Non-pigmented ciliary epithelial cell (primary cell): Measurements from ENCODE around the gene ENPP4.
A peak's percentile ranks its signal among the peaks of the same experiment; 100 is the strongest.
"Not testable (repeated sequence)": the region's sequence is repeated elsewhere in the genome, so short reads cannot be mapped to it uniquely, and the experiment has no call there.

Experiments
- DNase-seq: peaks from one replicate; pipeline ENCODE4 v3.0.0-alpha.2; 2010; ENCODE audit warnings: low read depth

The ENPP4 gene

GRCh38 chr6:46129629-46130511 is at the start of gene ENPP4:
Gene ENPP4 (plus strand): TSS chr6:46129989. CDS start chr6:46139584, 9,595 bp downstream.
- peak; percentile 40 for DNase-seq

- DNase-seq = no peak
Observed at GRCh38 chr6:46080111-46080510, 49.7 kb upstream of the ENPP4 start.

- not testable (repeated sequence) for DNase-seq
Observed at GRCh38 chr6:46085688-46086087, 44.1 kb upstream of the ENPP4 start.

GRCh38 chr6:46090115-46091079 is 39.4 kb upstream of the ENPP4 start:
- DNase-seq = peak; percentile 14

- no peak for DNase-seq
Observed at GRCh38 chr6:46091080-46091478, 38.7 kb upstream of the ENPP4 start.

- DNase-seq = no peak
Observed at GRCh38 chr6:46095251-46095650, 34.5 kb upstream of the ENPP4 start.

- DNase-seq = no peak
Observed at GRCh38 chr6:46097366-46097765, 32.4 kb upstream of the ENPP4 start.

GRCh38 chr6:46098678-46099077 is 31.1 kb upstream of the ENPP4 start:
- no peak for DNase-seq

GRCh38 chr6:46099952-46100351 is 29.8 kb upstream of the ENPP4 start:
- no peak for DNase-seq

- DNase-seq = no peak
Observed at GRCh38 chr6:46102123-46102522, 27.7 kb upstream of the ENPP4 start.

- DNase-seq = no peak
Observed at GRCh38 chr6:46103441-46104115, 26.2 kb upstream of the ENPP4 start.

- no peak for DNase-seq
Observed at GRCh38 chr6:46104209-46104608, 25.6 kb upstream of the ENPP4 start.

GRCh38 chr6:46105568-46105967 is 24.2 kb upstream of the ENPP4 start:
- DNase-seq = no peak

GRCh38 chr6:46113370-46113769 is 16.4 kb upstream of the ENPP4 start:
- DNase-seq = no peak

- DNase-seq = no peak
Observed at GRCh38 chr6:46115634-46116033, 14.2 kb upstream of the ENPP4 start.

- DNase-seq = no peak
Observed at GRCh38 chr6:46116289-46116688, 13.5 kb upstream of the ENPP4 start.

- no peak for DNase-seq
Observed at GRCh38 chr6:46118157-46118556, 11.6 kb upstream of the ENPP4 start.

GRCh38 chr6:46118836-46119235 is 11.0 kb upstream of the ENPP4 start:
- no peak for DNase-seq

- DNase-seq = not testable (repeated sequence)
Observed at GRCh38 chr6:46119679-46120078, 10.1 kb upstream of the ENPP4 start.

GRCh38 chr6:46128476-46128875 is 1.3 kb upstream of the ENPP4 start:
- no peak for DNase-seq

GRCh38 chr6:46129291-46129628 is 529 bp upstream of the ENPP4 start:
- no peak for DNase-seq

- no peak for DNase-seq
Observed at GRCh38 chr6:46130666-46131065, 877 bp downstream of the ENPP4 start.
